Measurements from ENCODE around the gene NEK1.

DNA sequence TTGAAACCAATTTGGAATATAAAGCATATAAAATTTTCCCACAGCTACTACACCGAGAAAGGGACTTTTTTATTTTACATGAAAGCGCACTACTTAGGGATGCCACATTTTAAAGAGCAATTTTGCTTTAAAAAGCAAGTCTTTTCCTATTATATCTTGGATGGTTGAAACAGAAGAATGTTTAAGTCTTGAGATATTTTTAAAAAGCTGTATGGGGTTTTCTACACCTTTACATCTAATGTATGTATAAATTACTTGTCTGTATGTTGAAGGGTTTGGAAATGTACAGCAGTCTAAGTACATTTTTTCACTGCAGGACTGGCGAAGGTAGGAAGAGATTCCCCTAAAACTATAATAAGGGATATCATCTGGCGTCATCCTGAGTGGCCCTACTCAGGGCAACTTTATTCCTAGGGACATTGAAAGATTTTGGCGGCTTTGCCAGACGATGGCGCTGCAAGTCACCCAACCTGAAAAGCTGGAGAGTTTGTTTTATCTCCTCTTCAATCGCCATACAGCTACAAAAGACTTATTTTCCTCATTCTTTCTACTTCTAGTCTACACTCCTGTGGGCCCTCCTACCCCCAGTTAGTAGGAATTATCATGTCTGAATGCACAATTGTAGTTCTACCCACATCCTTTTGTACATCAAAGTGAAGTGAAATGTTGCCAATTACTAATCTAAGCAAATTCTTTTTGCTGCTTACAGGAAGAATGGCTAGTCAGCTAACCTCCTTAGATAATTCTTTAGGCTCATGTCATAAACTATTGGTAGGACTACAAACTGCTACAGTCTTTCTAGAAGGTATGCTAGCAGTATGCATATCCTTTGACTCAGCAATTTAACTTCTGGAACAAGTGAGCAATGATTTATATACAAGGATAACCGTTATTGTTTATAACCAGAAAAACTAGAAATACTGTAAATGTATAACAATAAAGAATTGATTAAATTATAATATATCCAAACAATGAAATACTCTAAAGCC is 782 bp upstream of the NEK1 start:
- TF ChIP-seq MBD4 (IDR thresholded peaks at IDR 0.05; ENCODE audit: borderline replicate concordance, low read length): no peak
- no peak for TF ChIP-seq ZSCAN12 (CRISPR knock-in tag; IDR thresholded peaks at IDR 0.05)
- TF ChIP-seq, protein P1, sequence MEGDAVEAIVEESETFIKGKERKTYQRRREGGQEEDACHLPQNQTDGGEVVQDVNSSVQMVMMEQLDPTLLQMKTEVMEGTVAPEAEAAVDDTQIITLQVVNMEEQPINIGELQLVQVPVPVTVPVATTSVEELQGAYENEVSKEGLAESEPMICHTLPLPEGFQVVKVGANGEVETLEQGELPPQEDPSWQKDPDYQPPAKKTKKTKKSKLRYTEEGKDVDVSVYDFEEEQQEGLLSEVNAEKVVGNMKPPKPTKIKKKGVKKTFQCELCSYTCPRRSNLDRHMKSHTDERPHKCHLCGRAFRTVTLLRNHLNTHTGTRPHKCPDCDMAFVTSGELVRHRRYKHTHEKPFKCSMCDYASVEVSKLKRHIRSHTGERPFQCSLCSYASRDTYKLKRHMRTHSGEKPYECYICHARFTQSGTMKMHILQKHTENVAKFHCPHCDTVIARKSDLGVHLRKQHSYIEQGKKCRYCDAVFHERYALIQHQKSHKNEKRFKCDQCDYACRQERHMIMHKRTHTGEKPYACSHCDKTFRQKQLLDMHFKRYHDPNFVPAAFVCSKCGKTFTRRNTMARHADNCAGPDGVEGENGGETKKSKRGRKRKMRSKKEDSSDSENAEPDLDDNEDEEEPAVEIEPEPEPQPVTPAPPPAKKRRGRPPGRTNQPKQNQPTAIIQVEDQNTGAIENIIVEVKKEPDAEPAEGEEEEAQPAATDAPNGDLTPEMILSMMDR (CRISPR knock-in tag; IDR thresholded peaks at IDR 0.05): peak; percentile 83
- TF ChIP-seq ZKSCAN8 (CRISPR knock-in tag; IDR thresholded peaks at IDR 0.05; ENCODE audit: borderline replicate concordance): no peak
- TF ChIP-seq, protein P2, sequence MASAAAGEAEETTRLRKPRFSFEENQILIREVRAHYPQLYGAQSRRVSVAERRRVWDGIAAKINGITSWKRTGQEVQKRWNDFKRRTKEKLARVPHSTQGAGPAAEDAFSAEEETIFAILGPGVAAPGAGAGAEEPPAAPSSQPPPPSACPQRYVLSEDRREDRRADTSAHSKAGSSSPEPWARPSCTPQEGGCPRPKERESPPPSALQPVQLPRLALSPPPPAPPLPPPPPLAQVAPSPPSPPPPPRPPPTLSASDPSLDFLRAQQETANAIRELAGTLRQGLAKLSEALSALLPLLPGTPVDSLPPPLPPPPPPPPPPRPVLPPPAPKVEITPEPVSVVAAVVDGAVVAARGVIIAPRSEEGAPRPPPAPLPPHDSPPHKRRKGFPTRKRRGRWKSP (CRISPR knock-in tag; IDR thresholded peaks at IDR 0.05): no peak
- no peak for TF ChIP-seq KAT8 (CRISPR knock-in tag; IDR thresholded peaks at IDR 0.05)
- TF ChIP-seq GATAD2A (CRISPR knock-in tag; IDR thresholded peaks at IDR 0.05): no peak
- no peak for TF ChIP-seq ESRRA (CRISPR knock-in tag; IDR thresholded peaks at IDR 0.05; ENCODE audit: low read depth)
- no peak for TF ChIP-seq POLR2AphosphoS5 (IDR thresholded peaks at IDR 0.05; ENCODE audit: low read depth, low read length)

Measured in HepG2 (cell line).